A549 (cell line): ENCODE data around the gene ASIP. TPM values are rescaled to one million over a fixed set of nuclear protein-coding genes. Genes with fewer than 3 reads are reported as not detected.

Source experiments
- ATAC-seq, 2 experiments: fragments of 200-7000 bp in 1 of 2; fragments of >200 bp in 1 of 2; cut with Nextera tagmentation in 1 of 2; cut with Tn5 transposase in 1 of 2; 3 replicates each; pipeline versions ENCODE4 v1.8.0 to v1.9.1; 2018 to 2020; ENCODE audit warnings: mild to moderate bottlenecking in 1 of 2, moderate library complexity in 1 of 2
- CTCF ChIA-PET: fragments of 300-600 bp; sonication (Branson Sonifier 250); formaldehyde crosslinking; extraction: SDS; loops from one replicate; lab custom pipeline; 2021; ENCODE audit warnings: antibody characterized with exemption, inconsistent platforms; lab: Yijun Ruan, JAX
- POLR2A ChIA-PET: fragments of 350-600 bp; formaldehyde crosslinking; extraction: SDS; loops from one replicate; lab custom pipeline; 2021; ENCODE audit warnings: antibody characterized with exemption, inconsistent platforms; lab: Yijun Ruan, JAX
- DNase-seq, 2 experiments: peaks; one replicate each; pipeline versions ENCODE4 v3.0.0 to v3.0.0-alpha.2; 2011 to 2016; ENCODE audit warnings: low read depth in 1 of 2, low spot score in 1 of 2
- FAIRE-seq: peaks from 2 replicates; lab custom pipeline; 2011; peaks lifted over from hg19 to GRCh38; lab: Jason Lieb, UNC
- H3K27ac ChIP-seq, 2 experiments: fragments of >200 bp; sonication (Bioruptor Twin); formaldehyde crosslinking; 3 replicates each; pipeline ENCODE4 v1.5.1; 2016 to 2017
- H3K4me1 ChIP-seq: fragments of >200 bp; sonication (Bioruptor Twin); formaldehyde crosslinking; 3 replicates; pipeline ENCODE4 v1.6.1; 2016
- H3K4me2 ChIP-seq: fragments of >200 bp; sonication (Bioruptor Twin); formaldehyde crosslinking; 3 replicates; pipeline ENCODE4 v1.6.1; 2016
- H3K4me3 ChIP-seq: fragments of >200 bp; sonication (Bioruptor Twin); formaldehyde crosslinking; 3 replicates; pipeline ENCODE4 v1.5.1; 2016
- H3K9me3 ChIP-seq: fragments of >200 bp; sonication (Bioruptor Twin); formaldehyde crosslinking; 3 replicates; pipeline ENCODE4 v1.6.1; 2016
- ATOH8 ChIP-seq: fragments of 250-450 bp; sonication (Bioruptor Pico); IDR thresholded peaks from 2 replicates; pipeline ENCODE4 v1.5.0; 2020; ENCODE audit warnings: low read depth, mild to moderate bottlenecking, moderate library complexity
- CBX2 ChIP-seq: fragments of 200-600 bp; sonication (generic); IDR thresholded peaks from 2 replicates; pipeline ENCODE4 v1.6.1; 2016; ENCODE audit warnings: low read depth, mild to moderate bottlenecking, borderline replicate concordance
- E2F6 ChIP-seq: IDR thresholded peaks from 2 replicates; pipeline ENCODE4 v1.6.1; 2012; ENCODE audit warnings: low read depth, borderline replicate concordance
- ESRRA ChIP-seq: fragments of 150-350 bp; IDR thresholded peaks from 2 replicates; pipeline ENCODE4 v1.6.1; 2014; ENCODE audit warnings: mild to moderate bottlenecking, low read length, borderline replicate concordance
- FOXS1 ChIP-seq: fragments of 250-450 bp; sonication (Bioruptor Pico); IDR thresholded peaks from 2 replicates; pipeline ENCODE4 v1.5.0; 2020; ENCODE audit warnings: mild to moderate bottlenecking, moderate library complexity
- HMGXB4 ChIP-seq: fragments of 250-450 bp; sonication (Bioruptor Pico); IDR thresholded peaks from 2 replicates; pipeline ENCODE4 v1.5.0; 2021; ENCODE audit warnings: mild to moderate bottlenecking, moderate library complexity, borderline replicate concordance
- HOXA7 ChIP-seq: fragments of 250-450 bp; sonication (Bioruptor Pico); IDR thresholded peaks from 2 replicates; pipeline ENCODE4 v1.5.0; 2020; ENCODE audit warnings: mild to moderate bottlenecking, moderate library complexity
- JUN ChIP-seq, 2 experiments: fragments of >200 bp; sonication (Bioruptor Twin); formaldehyde crosslinking; IDR thresholded peaks; 2 replicates in 1 of 2; 3 replicates in 1 of 2; pipeline ENCODE4 v1.6.1; 2016 to 2017
- KDM5A ChIP-seq: fragments of 200-600 bp; sonication (generic); IDR thresholded peaks from 2 replicates; pipeline ENCODE4 v1.6.1; 2016; ENCODE audit warnings: antibody characterized with exemption, mild to moderate bottlenecking
- MAFK ChIP-seq: fragments of 450-650 bp; IDR thresholded peaks from 2 replicates; pipeline ENCODE4 v1.6.1; 2014; ENCODE audit not compliant: partially characterized antibody
- MAZ ChIP-seq: fragments of 150-350 bp; IDR thresholded peaks from 2 replicates; pipeline ENCODE4 v1.6.1; 2014; ENCODE audit warnings: antibody characterized with exemption, low read depth, low read length, borderline replicate concordance
- PHF8 ChIP-seq: fragments of 200-600 bp; sonication (generic); IDR thresholded peaks from 2 replicates; pipeline ENCODE4 v1.6.1; 2016; ENCODE audit warnings: low read depth, mild to moderate bottlenecking, antibody characterized with exemption, moderate library complexity, borderline replicate concordance
- RARB ChIP-seq: fragments of 250-450 bp; sonication (Bioruptor Pico); IDR thresholded peaks from 2 replicates; pipeline ENCODE4 v1.8.0; 2021; ENCODE audit warnings: mild to moderate bottlenecking, moderate library complexity
- REST ChIP-seq: fragments of 200-600 bp; sonication (generic); IDR thresholded peaks from 2 replicates; pipeline ENCODE4 v1.6.1; 2016; ENCODE audit warnings: antibody characterized with exemption, mild to moderate bottlenecking, moderate library complexity
- RFX5 ChIP-seq: fragments of 450-650 bp; IDR thresholded peaks from 2 replicates; pipeline ENCODE4 v1.7.1; 2014; ENCODE audit warnings: antibody characterized with exemption, mild to moderate bottlenecking, moderate library complexity
- RNF2 ChIP-seq: fragments of 200-600 bp; sonication (generic); IDR thresholded peaks from 2 replicates; pipeline ENCODE4 v1.6.1; 2016; ENCODE audit warnings: low read depth, mild to moderate bottlenecking, antibody characterized with exemption, moderate library complexity, borderline replicate concordance
- WGBS: methylation state at CpG from one replicate; pipeline ENCODE4 v1.1.6; 2017; ENCODE audit errors: missing lambda C conversion rate; 5-methylcytosine and 5-hydroxymethylcytosine counted together
- polyA plus RNA-seq, 4 experiments: library from polyadenylated mRNA; depleted of rRNA in 3 of 4; stranded (reverse); fragments of >200 nt; fragmentation: RNase III in 1 of 4; extraction: RNeasy Plus Mini Kit Qiagen cat#74134 plus additional on column Dnase treatment in 1 of 4; gene quantifications; 2 replicates in 3 of 4; 3 replicates in 1 of 4; pipeline ENCODE4 v1.2.3, GENCODE V29; 2011 to 2017

The ASIP gene
- polyA plus RNA-seq, 2 of the 4 experiments (the other 2 are of a cell fraction) = not detected

- POLR2A ChIA-PET = interaction anchor here (0.8 kb wide), 1 partner anchor 9 kb away, joined by 3 read pairs; no protein-coding TSS in a partner anchor
- ATAC-seq (no peak), DNase-seq (no peak), FAIRE-seq (no peak)
- Histone ChIP-seq H3K4me3 (no peak overlapping the region), H3K9me3 (no peaks in the 10 kb centered on the region), H3K4me2 (no peak overlapping the region), H3K4me1 (no peaks in the 10 kb centered on the region), H3K27ac (no peak overlapping the region)
- CTCF ChIA-PET = no interaction called here
- TF ChIP-seq HOXA7 (CRISPR knock-in tag) (no peak), FOXS1 (no peak), KDM5A (no peak), JUN (IDR thresholded peaks at IDR 0.05) (no peak), REST (no peak), E2F6 (no peak), CBX2 (no peak), ESRRA (no peak), RNF2 (no peak), MAZ (no peak), RFX5 (no peak), PHF8 (no peak), HMGXB4 (CRISPR knock-in tag) (no peak), ATOH8 (no peak)
Measured at GRCh38 chr20:34231634-34232033, 9.6 kb upstream of the ASIP start.

- ChIA-PET POLR2A (no interaction called here), CTCF (interaction anchor here (1.1 to 2.0 kb wide), 3 partner anchors 13 to 56 kb away, joined by 3 to 6 read pairs (median 3); no protein-coding TSS in a partner anchor)
- no peak for FAIRE-seq
- DNase-seq = no peak
- Histone ChIP-seq H3K4me2 (no peak overlapping the region), H3K27ac (no peak overlapping the region), H3K9me3 (peaks cover 9% of the 10 kb centered on the region; the same call in 1 of the 3 replicates), H3K4me3 (no peak overlapping the region), H3K4me1 (no peaks in the 10 kb centered on the region)
- peak; percentile 85 for TF ChIP-seq MAFK
- no peak for TF ChIP-seq RARB (CRISPR knock-in tag)
- 63% methylated on average over 3 of the region's 3 CpGs for WGBS
- no peak for ATAC-seq
Measured at GRCh38 chr20:34232494-34233087, 8.6 kb upstream of the ASIP start.
